CD4-positive, CD25-positive, alpha-beta regulatory T cell (primary cell): ENCODE data around the gene ARID5A. TPM values are rescaled to one million over a fixed set of nuclear protein-coding genes. Genes with fewer than 3 reads are reported as not detected.

Source experiments
- polyA plus RNA-seq, 4 donors: library from polyadenylated mRNA; unstranded; fragments of 300-500 nt; fragmentation: Illumina TruSeq; gene quantifications; one replicate each; pipeline ENCODE4 v1.2.3, GENCODE V29; 2021
- total RNA-seq: library from RNA; stranded (reverse); gene quantifications from one replicate; pipeline ENCODE4 v1.2.3, GENCODE V29; 2022

Gene ARID5A
- total and polyA plus RNA-seq, 5 donors from 2014 or later, result 63.5 to 180 (median 82.1) TPM

Other genes with a start within 250 kb of the ARID5A start
- gene SNRNP200, start 231.2 kb upstream of the ARID5A start, total RNA-seq, result 295 TPM
- 10 to 100 TPM; 67.4 to 89.4 (median 83.4) TPM for gene SNRNP200, start 231.2 kb upstream of the ARID5A start, polyA plus RNA-seq
- 27.8 TPM for gene ITPRIPL1, start 211.4 kb upstream of the ARID5A start, total RNA-seq
- 10 to 100 TPM in 2 of 4 donors, 1 to 10 TPM in 2; 7.5 to 17.5 (median 10.9) TPM for gene ITPRIPL1, start 211.4 kb upstream of the ARID5A start, polyA plus RNA-seq
- 14.0 TPM for gene NCAPH, start 201.0 kb upstream of the ARID5A start, total RNA-seq
- gene NCAPH, start 201.0 kb upstream of the ARID5A start, polyA plus RNA-seq, result 10 to 100 TPM in 1 of 4 donors, 1 to 10 TPM in 3; 4.2 to 10.0 (median 8.1) TPM
- gene NEURL3, start 31.4 kb upstream of the ARID5A start, total RNA-seq, result not detected
- under 1 TPM in 1 of 4 donors, not detected in 3; 0.18 TPM for gene NEURL3, start 31.4 kb upstream of the ARID5A start, polyA plus RNA-seq
- gene KANSL3, start 101.6 kb downstream of the ARID5A start, total RNA-seq, result 55.6 TPM
- 10 to 100 TPM; 11.2 to 17.9 (median 13.6) TPM for gene KANSL3, start 101.6 kb downstream of the ARID5A start, polyA plus RNA-seq
- gene FER1L5, start 106.0 kb downstream of the ARID5A start, total RNA-seq, result not detected
- gene FER1L5, start 106.0 kb downstream of the ARID5A start, polyA plus RNA-seq, result under 1 TPM in 2 of 4 donors, not detected in 2; 0.03 TPM
- 5.4 TPM for gene LMAN2L, start 203.3 kb downstream of the ARID5A start, total RNA-seq
- gene LMAN2L, start 203.3 kb downstream of the ARID5A start, polyA plus RNA-seq, result 10 to 100 TPM; 17.8 to 22.7 (median 20.3) TPM
- gene CNNM4, start 224.2 kb downstream of the ARID5A start, total RNA-seq, result 11.2 TPM
- gene CNNM4, start 224.2 kb downstream of the ARID5A start, polyA plus RNA-seq, result 1 to 10 TPM in 3 of 4 donors, under 1 TPM in 1; 0.98 to 3.2 (median 2.6) TPM